ENCODE measurements around the gene CENPB.

DNA sequence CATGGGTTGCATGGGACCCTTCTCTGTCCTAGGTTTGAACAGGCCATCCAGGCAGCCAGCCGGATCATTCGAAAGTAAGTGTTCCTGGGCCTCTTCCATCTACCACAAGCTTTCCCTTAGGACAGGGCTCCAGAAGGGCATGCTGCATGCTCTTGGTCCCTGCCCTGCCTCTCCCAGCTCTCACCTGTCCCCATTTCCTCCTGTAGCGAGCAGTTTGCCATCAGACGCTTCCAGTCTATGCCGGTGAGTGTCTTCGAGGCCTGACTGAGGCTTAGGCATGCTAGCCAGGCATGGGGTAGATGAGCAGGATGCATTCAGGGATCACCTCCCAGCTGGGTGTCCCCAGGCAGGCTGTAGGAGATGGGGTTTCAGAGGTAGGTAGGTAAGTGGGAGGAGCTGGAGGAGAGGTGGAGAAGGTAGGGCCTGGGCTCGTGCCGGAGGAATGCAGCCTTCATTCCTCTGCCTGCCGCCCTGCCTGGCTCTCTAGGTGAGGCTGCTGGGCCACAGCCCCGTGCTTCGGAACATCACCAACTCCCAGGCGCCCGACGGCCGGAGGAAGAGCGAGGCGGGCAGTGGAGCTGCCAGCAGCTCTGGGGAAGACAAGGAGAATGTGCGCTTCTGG is 13.8 kb upstream of the CENPB start:
- no peak for TF ChIP-seq CTCF (IDR thresholded peaks at IDR 0.05)
- TF ChIP-seq POLR2A (IDR thresholded peaks at IDR 0.05), result no peak
